Activated CD4-positive, CD25-positive, alpha-beta regulatory T cell (primary cell): ENCODE results near the gene CSE1L.
"Not testable (repeated sequence)": the region's sequence is repeated elsewhere in the genome, so short reads cannot be mapped to it uniquely, and the experiment has no call there.

ENCODE experiments used
- DNase-seq, 4 experiments: peaks; one replicate each; lab custom pipeline; 2025; lab: John Stamatoyannopoulos, UW

CSE1L gene

GRCh38 chr20:49123982-49124381, 77.9 kb downstream of the CSE1L start:
- DNase-seq = no peak

GRCh38 chr20:49132995-49133478, 86.9 kb downstream of the CSE1L start:
- DNase-seq = no peak

GRCh38 chr20:49133571-49133970, 87.5 kb downstream of the CSE1L start:
- no peak for DNase-seq

GRCh38 chr20:49134797-49135196, 88.7 kb downstream of the CSE1L start:
- DNase-seq = not testable (repeated sequence)

- no peak for DNase-seq
Observed at GRCh38 chr20:49136817-49137571, 90.9 kb downstream of the CSE1L start.

- DNase-seq = no peak
Observed at GRCh38 chr20:49138431-49138830, 92.3 kb downstream of the CSE1L start.

- no peak for DNase-seq
Observed at GRCh38 chr20:49140411-49140810, 94.3 kb downstream of the CSE1L start.

- DNase-seq = no peak
Observed at GRCh38 chr20:49140834-49141233, 94.7 kb downstream of the CSE1L start.
